Endothelial cell of umbilical vein (primary cell): Measurements from ENCODE around the gene IP6K3. TPM values are rescaled to one million over a fixed set of nuclear protein-coding genes. Genes with fewer than 3 reads are reported as not detected.

Experiments used
- BruUV-seq: library from RNA; stranded (reverse); fragments of 400-500 nt; replicated peaks from 2 replicates; lab custom pipeline; 2021; lab: Mats Ljungman, UMichigan
- CTCF ChIA-PET: fragments of 300-600, 350-600 bp; sonication (Branson Sonifier 250); formaldehyde crosslinking; loops from one replicate; lab custom pipeline; 2021; ENCODE audit warnings: antibody characterized with exemption, inconsistent platforms; lab: Charles Lee
- POLR2A ChIA-PET: fragments of 300-600, 350-600 bp; sonication (Branson Sonifier 250); formaldehyde crosslinking; loops from one replicate; lab custom pipeline; 2021; ENCODE audit warnings: antibody characterized with exemption, inconsistent platforms; lab: Charles Lee
- DNase-seq: peaks from one replicate; pipeline ENCODE4 v3.0.0-alpha.2; 2011; ENCODE audit warnings: low read depth, low spot score
- FAIRE-seq: peaks from 2 replicates; lab custom pipeline; 2011; peaks lifted over from hg19 to GRCh38; lab: Jason Lieb, UNC
- H2AFZ ChIP-seq: 2 replicates; pipeline ENCODE4 v1.6.0; 2012; ENCODE audit warnings: low read depth, low read length, control low read depth, inconsistent platforms
- H3K27ac ChIP-seq: 2 replicates; pipeline ENCODE4 v1.5.1; 2011; ENCODE audit warnings: low read depth, mild to moderate bottlenecking, control low read depth, low read length, moderate library complexity; ENCODE audit not compliant: insufficient read depth
- H3K27me3 ChIP-seq, 2 experiments: 2 replicates each; pipeline versions ENCODE4 v1.6.0 to v1.6.1; 2011; ENCODE audit warnings: low read length in 2 of 2, mixed read lengths in 1 of 2; ENCODE audit not compliant: control insufficient read depth in 2 of 2, insufficient read depth in 2 of 2
- H3K36me3 ChIP-seq, 2 experiments: 2 replicates in 1 of 2; 3 replicates in 1 of 2; pipeline ENCODE4 v1.5.1; 2011; ENCODE audit warnings: low read length in 2 of 2, mild to moderate bottlenecking in 1 of 2, moderate library complexity in 1 of 2; ENCODE audit not compliant: control insufficient read depth in 2 of 2, insufficient read depth in 2 of 2; ENCODE audit errors: extremely low read depth in 1 of 2
- H3K4me1 ChIP-seq: 3 replicates; pipeline ENCODE4 v1.5.1; 2011; ENCODE audit warnings: mild to moderate bottlenecking, low read length; ENCODE audit not compliant: control insufficient read depth, insufficient read depth; ENCODE audit errors: extremely low read depth
- H3K4me2 ChIP-seq: 2 replicates; pipeline ENCODE4 v1.6.1; 2011; ENCODE audit warnings: low read length, control low read depth, mixed read lengths; ENCODE audit not compliant: insufficient read depth
- H3K4me3 ChIP-seq, 3 experiments: fragments of 200-600 bp in 1 of 3; sonication (generic), shearing (Covaris generic) in 1 of 3; replicated peaks in 1 of 3; 2 replicates each; pipeline ENCODE4 v1.5.1; 2011 to 2016; ENCODE audit warnings: control low read depth in 3 of 3, low read length in 3 of 3, mild to moderate bottlenecking in 2 of 3, inconsistent platforms in 1 of 3, low read depth in 1 of 3, moderate library complexity in 1 of 3; ENCODE audit not compliant: insufficient read depth in 1 of 3
- H3K79me2 ChIP-seq: 2 replicates; pipeline ENCODE4 v1.6.0; 2012; ENCODE audit warnings: low read length, inconsistent platforms; ENCODE audit not compliant: control insufficient read depth, insufficient read depth
- H3K9ac ChIP-seq: replicated peaks from 2 replicates; pipeline ENCODE3; 2011; ENCODE audit warnings: low read length, control low read depth; ENCODE audit not compliant: insufficient read depth; ENCODE audit errors: extremely low read depth
- H3K9me1 ChIP-seq: replicated peaks from 3 replicates; pipeline ENCODE4 v1.6.0; 2011; ENCODE audit warnings: mild to moderate bottlenecking, low read length; ENCODE audit not compliant: control insufficient read depth, insufficient read depth; ENCODE audit errors: extremely low read depth
- H3K9me3 ChIP-seq: replicated peaks from 2 replicates; pipeline ENCODE4 v1.5.1; 2012; ENCODE audit warnings: low read length, inconsistent platforms; ENCODE audit not compliant: control insufficient read depth, insufficient read depth
- H4K20me1 ChIP-seq: replicated peaks from 2 replicates; pipeline ENCODE3; 2011; ENCODE audit warnings: mild to moderate bottlenecking, low read length; ENCODE audit not compliant: control insufficient read depth, insufficient read depth; ENCODE audit errors: extremely low read depth
- CTCF ChIP-seq, 2 donors: IDR thresholded peaks; 1 replicate in 1 of 2; 2 replicates in 1 of 2; pipeline ENCODE4 v1.5.1; 2011; ENCODE audit warnings: low read length in 2 of 2, mild to moderate bottlenecking in 2 of 2, moderate library complexity in 2 of 2, control low read depth in 1 of 2, inconsistent platforms in 1 of 2, low read depth in 1 of 2; ENCODE audit not compliant: insufficient read depth in 1 of 2; ENCODE audit errors: extremely low read depth in 1 of 2
- EZH2 ChIP-seq: IDR thresholded peaks from 2 replicates; pipeline ENCODE4 v1.6.1; 2012; ENCODE audit warnings: borderline replicate concordance, low read depth, mild to moderate bottlenecking, moderate library complexity, low read length, inconsistent platforms; ENCODE audit not compliant: severe bottlenecking
- FOS ChIP-seq: IDR thresholded peaks from 2 replicates; pipeline ENCODE4 v1.6.1; 2011; ENCODE audit warnings: mild to moderate bottlenecking, low read length, moderate library complexity, borderline replicate concordance; ENCODE audit not compliant: insufficient read depth
- GATA2 ChIP-seq: IDR thresholded peaks from 2 replicates; pipeline ENCODE4 v1.7.0; 2011; ENCODE audit warnings: low read depth, mild to moderate bottlenecking, moderate library complexity, mixed read lengths, low read length; ENCODE audit not compliant: insufficient read length, insufficient read depth
- JUN ChIP-seq: IDR thresholded peaks from 2 replicates; pipeline ENCODE4 v1.6.1; 2011; ENCODE audit warnings: borderline replicate concordance, low read depth; ENCODE audit not compliant: insufficient read length, insufficient read depth
- MAX ChIP-seq: IDR thresholded peaks from 2 replicates; pipeline ENCODE4 v1.6.1; 2011; ENCODE audit not compliant: insufficient read depth, insufficient read length
- MYC ChIP-seq: IDR thresholded peaks from one replicate; pipeline ENCODE4 v1.6.1; 2011; ENCODE audit warnings: mild to moderate bottlenecking, low read depth, low read length
- POLR2A ChIP-seq: IDR thresholded peaks from 2 replicates; pipeline ENCODE4 v1.6.1; 2012; ENCODE audit warnings: low read depth, mild to moderate bottlenecking, control low read depth, low read length
- POLR2AphosphoS5 ChIP-seq: IDR thresholded peaks from 2 replicates; pipeline ENCODE4 v1.6.1; 2012; ENCODE audit warnings: low read depth, mild to moderate bottlenecking, control low read depth, low read length, moderate library complexity; ENCODE audit not compliant: insufficient read depth
- dilution Hi-C: fragments of 300-500 bp; cut with MboI; formaldehyde crosslinking; loops from one replicate; pipeline ENCODE4 v1.15.0; 2019; ENCODE audit warnings: low sequenced_read_pairs; ENCODE audit not compliant: extremely low pct_ligation_motif_present
- intact Hi-C: fragments of 100-400 bp; cut with micrococcal nuclease; formaldehyde crosslinking; loops from one replicate; pipeline ENCODE4 v1.10.0; 2022
- polyA plus RNA-seq, 4 experiments: library from polyadenylated mRNA; depleted of rRNA in 3 of 4; stranded (reverse) in 3 of 4; unstranded in 1 of 4; fragments of >200 nt; gene quantifications; 2 replicates each; pipeline versions ENCODE4 v1.2.1 to v1.2.3, GENCODE V29; 2011 to 2012; ENCODE audit warnings: missing spikeins in 1 of 4
- total RNA-seq: library from RNA; stranded (reverse); gene quantifications from 2 replicates; pipeline ENCODE4 v1.2.3, GENCODE V29; 2021

The IP6K3 gene
- total and polyA plus RNA-seq, 2 donors (not counting 3 experiments of a cell fraction or from before 2014, with no cell fraction given): not detected

GRCh38 chr6:33762713-33763112 lies 16.0 kb upstream of the IP6K3 start:
- H3K4me1 ChIP-seq: no peaks in the 10 kb centered on the region
- no peaks in the 10 kb centered on the region for H3K9me1 ChIP-seq
- H3K4me2 ChIP-seq: no peak overlapping the region
- no peak overlapping the region for H3K9ac ChIP-seq
- no peaks in the 10 kb centered on the region for H3K9me3 ChIP-seq
- no peaks in the 10 kb centered on the region for H3K79me2 ChIP-seq
- H2AFZ ChIP-seq: no peak overlapping the region
- dilution Hi-C loops (no loop called here), intact Hi-C loops (no loop called here)
- BruUV-seq: no TSS peak
- FAIRE-seq (no peak), DNase-seq (no peak)
- H3K27ac ChIP-seq: no peak overlapping the region
- POLR2A ChIA-PET: no interaction called here
- no peaks in the 10 kb centered on the region for H3K36me3 ChIP-seq
- CTCF ChIA-PET: interaction anchor here (0.8 to 2.2 kb wide), 3 partner anchors 51 to 265 kb away, joined by 4 to 9 read pairs (median 4); partner anchors contain the start of gene UQCC2
- no peaks in the 10 kb centered on the region for H3K27me3 ChIP-seq
- no peak overlapping the region for H3K4me3 ChIP-seq
- no peaks in the 10 kb centered on the region for H4K20me1 ChIP-seq
- TF ChIP-seq POLR2AphosphoS5 (no peak), EZH2 (no peak), MAX (no peak), MYC (no peak), POLR2A (no peak), GATA2 (no peak), CTCF (IDR thresholded peaks at IDR 0.05; ENCODE audit: extremely low read depth in 1 of 2, insufficient read depth in 1 of 2, low read depth in 1 of 2, low read length in 2 of 2) (no peak), FOS (no peak), JUN (no peak)
